Mammary epithelial cell (primary cell): ENCODE results near the gene AVPR1B.

Experiments used
- EZH2 ChIP-seq: IDR thresholded peaks from 2 replicates; pipeline ENCODE4 v1.6.1; 2012; ENCODE audit warnings: low read length, inconsistent platforms, borderline replicate concordance
- TF ChIP-seq, protein P1 (sequence below), 2 donors: IDR thresholded peaks in 1 of 2; conservative IDR thresholded peaks in 1 of 2; 2 replicates each; pipeline ENCODE4 v1.5.1; 2011 to 2012; ENCODE audit warnings: inconsistent platforms in 2 of 2, low read length in 2 of 2, mild to moderate bottlenecking in 2 of 2, control low read depth in 1 of 2, low read depth in 1 of 2; ENCODE audit not compliant: insufficient read depth in 1 of 2; ENCODE audit errors: extremely low read depth in 1 of 2

DNA sequence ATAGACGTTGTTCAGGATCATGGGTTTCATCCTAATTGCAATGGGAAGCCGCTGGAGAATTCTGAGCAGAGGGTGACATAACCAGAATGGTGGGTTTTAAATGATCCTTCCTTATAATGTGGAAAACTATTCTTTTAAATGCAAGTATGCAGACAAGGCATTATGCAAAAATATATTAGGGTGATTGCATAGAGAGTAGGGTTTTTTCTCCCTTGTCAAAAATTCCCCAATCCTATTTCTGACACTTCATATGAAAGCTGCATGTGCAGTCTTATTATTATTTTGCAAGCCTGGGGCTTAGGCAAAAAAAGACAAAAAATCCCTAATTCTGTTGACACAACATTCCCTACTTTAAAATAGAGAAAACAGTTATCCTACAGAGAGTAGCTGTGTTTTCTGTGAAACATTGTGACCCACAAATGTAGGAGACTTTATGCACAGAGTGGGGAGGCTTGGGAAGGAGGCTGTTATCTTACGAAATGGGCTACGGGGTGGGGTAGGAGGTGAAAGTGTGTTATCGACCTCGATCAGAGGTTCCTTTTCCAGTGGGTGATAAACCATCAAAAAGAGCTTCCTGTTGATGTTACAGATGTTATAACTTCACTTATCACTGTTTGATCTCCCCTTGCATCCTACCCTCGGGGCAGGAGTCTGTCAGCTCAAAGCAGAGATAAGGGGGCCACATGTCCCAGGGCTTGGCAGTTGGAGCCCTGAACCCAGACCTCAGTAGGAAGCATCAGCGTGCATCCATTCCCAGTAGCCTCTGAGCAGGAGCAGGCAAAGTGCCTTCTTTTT lies 37.0 kb downstream of the AVPR1B start:
- TF ChIP-seq, protein P1, sequence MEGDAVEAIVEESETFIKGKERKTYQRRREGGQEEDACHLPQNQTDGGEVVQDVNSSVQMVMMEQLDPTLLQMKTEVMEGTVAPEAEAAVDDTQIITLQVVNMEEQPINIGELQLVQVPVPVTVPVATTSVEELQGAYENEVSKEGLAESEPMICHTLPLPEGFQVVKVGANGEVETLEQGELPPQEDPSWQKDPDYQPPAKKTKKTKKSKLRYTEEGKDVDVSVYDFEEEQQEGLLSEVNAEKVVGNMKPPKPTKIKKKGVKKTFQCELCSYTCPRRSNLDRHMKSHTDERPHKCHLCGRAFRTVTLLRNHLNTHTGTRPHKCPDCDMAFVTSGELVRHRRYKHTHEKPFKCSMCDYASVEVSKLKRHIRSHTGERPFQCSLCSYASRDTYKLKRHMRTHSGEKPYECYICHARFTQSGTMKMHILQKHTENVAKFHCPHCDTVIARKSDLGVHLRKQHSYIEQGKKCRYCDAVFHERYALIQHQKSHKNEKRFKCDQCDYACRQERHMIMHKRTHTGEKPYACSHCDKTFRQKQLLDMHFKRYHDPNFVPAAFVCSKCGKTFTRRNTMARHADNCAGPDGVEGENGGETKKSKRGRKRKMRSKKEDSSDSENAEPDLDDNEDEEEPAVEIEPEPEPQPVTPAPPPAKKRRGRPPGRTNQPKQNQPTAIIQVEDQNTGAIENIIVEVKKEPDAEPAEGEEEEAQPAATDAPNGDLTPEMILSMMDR (conservative IDR thresholded peaks at IDR 0.05 in 1 of 2, IDR thresholded peaks at IDR 0.05 in 1 of 2; ENCODE audit: extremely low read depth in 1 of 2, insufficient read depth in 1 of 2, low read depth in 1 of 2, low read length in 2 of 2): no peak
- TF ChIP-seq EZH2: no peak
